PFSK-1 (cell line): ENCODE measurements around the gene SLC6A16.

ENCODE experiments used
- FOXP2 ChIP-seq: optimal IDR thresholded peaks from 2 replicates; pipeline ENCODE3; 2011; ENCODE audit warnings: borderline replicate concordance, control low read depth, inconsistent platforms; ENCODE audit not compliant: insufficient read depth; ENCODE audit errors: extremely low read length, extremely low read depth
- POLR2AphosphoS5 ChIP-seq: IDR thresholded peaks from 2 replicates; pipeline ENCODE4 v1.6.1; 2012; ENCODE audit warnings: low read depth, mild to moderate bottlenecking, control low read depth, low read length, moderate library complexity
- SIN3A ChIP-seq: IDR thresholded peaks from 2 replicates; pipeline ENCODE4 v1.6.1; 2012; ENCODE audit warnings: mild to moderate bottlenecking, low read length, moderate library complexity, borderline replicate concordance; ENCODE audit not compliant: insufficient read depth
- TAF1 ChIP-seq: IDR thresholded peaks from 2 replicates; pipeline ENCODE4 v1.6.1; 2012; ENCODE audit warnings: low read length, control low read depth, borderline replicate concordance; ENCODE audit not compliant: insufficient read depth
- TF ChIP-seq, protein P1 (sequence below), 2 experiments: IDR thresholded peaks; 2 replicates each; pipeline versions ENCODE4 v1.6.1 to v1.8.0; 2011 to 2012; ENCODE audit warnings: low read depth in 2 of 2, low read length in 2 of 2, control low read depth in 1 of 2, inconsistent platforms in 1 of 2, mild to moderate bottlenecking in 1 of 2, moderate library complexity in 1 of 2; ENCODE audit not compliant: insufficient read depth in 1 of 2

Gene SLC6A16

GRCh38 chr19:49301165-49301865, 23.7 kb downstream of the SLC6A16 start:
- TF ChIP-seq POLR2AphosphoS5 = no peak
- no peak for TF ChIP-seq FOXP2
- TF ChIP-seq, protein P1, sequence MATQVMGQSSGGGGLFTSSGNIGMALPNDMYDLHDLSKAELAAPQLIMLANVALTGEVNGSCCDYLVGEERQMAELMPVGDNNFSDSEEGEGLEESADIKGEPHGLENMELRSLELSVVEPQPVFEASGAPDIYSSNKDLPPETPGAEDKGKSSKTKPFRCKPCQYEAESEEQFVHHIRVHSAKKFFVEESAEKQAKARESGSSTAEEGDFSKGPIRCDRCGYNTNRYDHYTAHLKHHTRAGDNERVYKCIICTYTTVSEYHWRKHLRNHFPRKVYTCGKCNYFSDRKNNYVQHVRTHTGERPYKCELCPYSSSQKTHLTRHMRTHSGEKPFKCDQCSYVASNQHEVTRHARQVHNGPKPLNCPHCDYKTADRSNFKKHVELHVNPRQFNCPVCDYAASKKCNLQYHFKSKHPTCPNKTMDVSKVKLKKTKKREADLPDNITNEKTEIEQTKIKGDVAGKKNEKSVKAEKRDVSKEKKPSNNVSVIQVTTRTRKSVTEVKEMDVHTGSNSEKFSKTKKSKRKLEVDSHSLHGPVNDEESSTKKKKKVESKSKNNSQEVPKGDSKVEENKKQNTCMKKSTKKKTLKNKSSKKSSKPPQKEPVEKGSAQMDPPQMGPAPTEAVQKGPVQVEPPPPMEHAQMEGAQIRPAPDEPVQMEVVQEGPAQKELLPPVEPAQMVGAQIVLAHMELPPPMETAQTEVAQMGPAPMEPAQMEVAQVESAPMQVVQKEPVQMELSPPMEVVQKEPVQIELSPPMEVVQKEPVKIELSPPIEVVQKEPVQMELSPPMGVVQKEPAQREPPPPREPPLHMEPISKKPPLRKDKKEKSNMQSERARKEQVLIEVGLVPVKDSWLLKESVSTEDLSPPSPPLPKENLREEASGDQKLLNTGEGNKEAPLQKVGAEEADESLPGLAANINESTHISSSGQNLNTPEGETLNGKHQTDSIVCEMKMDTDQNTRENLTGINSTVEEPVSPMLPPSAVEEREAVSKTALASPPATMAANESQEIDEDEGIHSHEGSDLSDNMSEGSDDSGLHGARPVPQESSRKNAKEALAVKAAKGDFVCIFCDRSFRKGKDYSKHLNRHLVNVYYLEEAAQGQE (IDR thresholded peaks at IDR 0.05; ENCODE audit: insufficient read depth in 1 of 2, low read depth in 2 of 2, low read length in 2 of 2) = no peak
- no peak for TF ChIP-seq TAF1
- no peak for TF ChIP-seq SIN3A

GRCh38 chr19:49297403-49297802, 27.6 kb downstream of the SLC6A16 start:
- no peak for TF ChIP-seq TAF1
- TF ChIP-seq, protein P1 (IDR thresholded peaks at IDR 0.05; ENCODE audit: insufficient read depth in 1 of 2, low read depth in 2 of 2, low read length in 2 of 2) = no peak
- no peak for TF ChIP-seq SIN3A
- no peak for TF ChIP-seq FOXP2
- no peak for TF ChIP-seq POLR2AphosphoS5

DNA sequence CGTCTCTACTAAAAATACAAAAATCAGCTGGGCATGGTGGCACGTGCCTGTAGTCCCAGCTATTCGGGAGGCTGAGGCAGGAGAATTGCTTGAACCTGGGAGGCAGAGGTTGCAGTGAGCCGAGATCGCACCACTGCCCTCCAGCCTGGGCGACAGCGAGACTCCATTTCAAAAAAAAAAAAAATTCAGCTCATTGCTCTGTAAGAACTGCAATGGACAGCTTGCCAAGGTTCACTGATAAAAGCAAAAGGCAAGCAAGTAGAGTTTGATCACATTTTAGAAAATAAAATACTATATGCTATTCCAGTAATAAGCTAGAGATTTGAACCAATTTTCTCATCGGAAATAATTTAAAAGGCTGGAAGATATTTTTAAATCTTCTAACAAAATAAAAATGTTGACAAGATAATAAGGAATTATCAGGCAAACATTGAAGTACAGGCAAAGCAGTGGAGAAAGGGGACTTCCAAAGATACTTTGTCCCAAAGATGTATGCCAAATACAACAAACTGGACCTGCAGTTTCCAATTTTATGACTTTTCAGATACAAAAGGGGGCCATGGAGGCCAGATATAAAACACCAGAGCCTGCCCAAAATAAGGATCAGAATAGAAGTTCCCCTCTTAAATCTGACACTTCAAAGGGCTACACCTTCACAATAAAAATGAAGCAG, 29.6 kb downstream of the SLC6A16 start:
- TF ChIP-seq FOXP2 = no peak
- TF ChIP-seq SIN3A = no peak

- TF ChIP-seq SIN3A = no peak
- TF ChIP-seq, protein P1 (IDR thresholded peaks at IDR 0.05; ENCODE audit: insufficient read depth in 1 of 2, low read depth in 2 of 2, low read length in 2 of 2) = no peak
- no peak for TF ChIP-seq TAF1
- no peak for TF ChIP-seq POLR2AphosphoS5
- no peak for TF ChIP-seq FOXP2
These were observed 30.6 kb downstream of the SLC6A16 start for GRCh38 chr19:49294401-49294800.

DNA sequence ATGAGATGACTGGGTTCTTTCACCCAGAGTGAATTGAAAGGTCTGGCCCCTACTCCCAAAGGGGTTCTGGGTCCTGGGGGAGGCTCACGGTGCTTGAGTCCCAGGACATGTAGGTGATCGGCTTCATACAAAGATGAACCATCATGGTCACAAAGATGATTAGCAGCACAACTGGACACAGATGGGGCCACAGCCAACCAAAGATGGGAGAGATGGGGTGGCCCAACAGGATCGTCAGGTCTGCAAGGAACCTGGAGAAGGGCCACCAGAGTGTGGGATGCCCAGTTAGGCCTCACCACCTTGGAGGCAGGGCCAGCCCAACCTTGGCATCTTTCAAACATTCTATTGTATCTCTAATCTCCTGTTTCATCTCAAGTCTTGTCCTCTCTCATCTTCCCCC, 34.5 kb downstream of the SLC6A16 start:
- TF ChIP-seq SIN3A (no peak), POLR2AphosphoS5 (no peak), TAF1 (no peak), FOXP2 (no peak)
- TF ChIP-seq, protein P1 (IDR thresholded peaks at IDR 0.05; ENCODE audit: insufficient read depth in 1 of 2, low read depth in 2 of 2, low read length in 2 of 2) = no peak
